SK-N-SH treated with all-trans-retinoic acid at 6 μM for 48 hours (cell line): Measurements from ENCODE around the gene DNAH8.

ENCODE experiments used
- ATAC-seq: fragments of 200-7000 bp; cut with Tn5 transposase; 3 replicates; pipeline ENCODE4 v1.9.1; 2020; ENCODE audit warnings: mild to moderate bottlenecking, moderate library complexity
- ARNTL ChIP-seq: fragments of 450-650 bp; formaldehyde crosslinking; IDR thresholded peaks from 2 replicates; pipeline ENCODE4 v1.5.0; 2020; ENCODE audit warnings: low read depth, mild to moderate bottlenecking, moderate library complexity, borderline replicate concordance
- BACH2 ChIP-seq: fragments of 250-450 bp; sonication (Bioruptor Pico); IDR thresholded peaks from 2 replicates; pipeline ENCODE4 v1.9.0; 2021; ENCODE audit warnings: mild to moderate bottlenecking, borderline replicate concordance
- CREB5 ChIP-seq: fragments of 250-450 bp; sonication (Bioruptor Pico); IDR thresholded peaks from 2 replicates; pipeline ENCODE4 v1.5.1; 2020; ENCODE audit warnings: low read depth, mild to moderate bottlenecking, moderate library complexity
- CSDC2 ChIP-seq: fragments of 250-450 bp; sonication (Bioruptor Pico); IDR thresholded peaks from 2 replicates; pipeline ENCODE4 v1.5.0; 2020; ENCODE audit warnings: mild to moderate bottlenecking, moderate library complexity
- CSRNP3 ChIP-seq: fragments of 250-450 bp; sonication (Bioruptor Pico); IDR thresholded peaks from 2 replicates; pipeline ENCODE4 v1.5.1; 2021; ENCODE audit warnings: mild to moderate bottlenecking, moderate library complexity
- ESRRG ChIP-seq: fragments of 250-450 bp; sonication (Bioruptor Pico); IDR thresholded peaks from 2 replicates; pipeline ENCODE4 v1.6.1; 2021; ENCODE audit warnings: mild to moderate bottlenecking
- GLIS3 ChIP-seq: fragments of 250-450 bp; sonication (Bioruptor Pico); IDR thresholded peaks from 2 replicates; pipeline ENCODE4 v1.5.0; 2020; ENCODE audit warnings: mild to moderate bottlenecking, moderate library complexity
- ISL1 ChIP-seq: fragments of 250-450 bp; sonication (Bioruptor Pico); IDR thresholded peaks from 2 replicates; pipeline ENCODE4 v2.1.2; 2022; ENCODE audit warnings: mild to moderate bottlenecking, moderate library complexity
- OSR1 ChIP-seq: fragments of 250-450 bp; sonication (Bioruptor Pico); IDR thresholded peaks from 2 replicates; pipeline ENCODE4 v1.8.0; 2022; ENCODE audit warnings: moderate library complexity, mild to moderate bottlenecking, inconsistent platforms
- POU6F1 ChIP-seq: fragments of 250-450 bp; sonication (Bioruptor Pico); IDR thresholded peaks from 2 replicates; pipeline ENCODE4 v1.8.0; 2021; ENCODE audit warnings: low read depth, mild to moderate bottlenecking, moderate library complexity, borderline replicate concordance
- PPARA ChIP-seq: fragments of 250-450 bp; sonication (Bioruptor Pico); IDR thresholded peaks from 2 replicates; pipeline ENCODE4 v1.5.0; 2020; ENCODE audit warnings: mild to moderate bottlenecking, borderline replicate concordance
- RARB ChIP-seq: fragments of 250-450 bp; sonication (Bioruptor Pico); IDR thresholded peaks from 2 replicates; pipeline ENCODE4 v1.8.0; 2021; ENCODE audit warnings: mild to moderate bottlenecking, moderate library complexity
- SNAI2 ChIP-seq: fragments of 250-450 bp; sonication (Bioruptor Pico); IDR thresholded peaks from 2 replicates; pipeline ENCODE4 v1.5.0; 2020; ENCODE audit warnings: mild to moderate bottlenecking, moderate library complexity
- TCF4 ChIP-seq: fragments of 250-450 bp; sonication (Bioruptor Pico); IDR thresholded peaks from 2 replicates; pipeline ENCODE4 v1.8.0; 2021; ENCODE audit warnings: mild to moderate bottlenecking, moderate library complexity, borderline replicate concordance
- TOX ChIP-seq: fragments of 250-450 bp; sonication (Bioruptor Pico); IDR thresholded peaks from 2 replicates; pipeline ENCODE4 v1.8.0; 2021; ENCODE audit warnings: mild to moderate bottlenecking, moderate library complexity, borderline replicate concordance
- TSHZ2 ChIP-seq: fragments of 250-450 bp; sonication (Bioruptor Pico); IDR thresholded peaks from 2 replicates; pipeline ENCODE4 v1.5.0; 2020; ENCODE audit warnings: mild to moderate bottlenecking, moderate library complexity
- ZC3H10 ChIP-seq: fragments of 250-450 bp; sonication (Bioruptor Pico); IDR thresholded peaks from 2 replicates; pipeline ENCODE4 v1.5.1; 2021; ENCODE audit warnings: mild to moderate bottlenecking, moderate library complexity
- ZFP30 ChIP-seq: fragments of 450-650 bp; formaldehyde crosslinking; IDR thresholded peaks from 2 replicates; pipeline ENCODE4 v1.5.0; 2022; ENCODE audit warnings: mild to moderate bottlenecking, moderate library complexity
- ZNF565 ChIP-seq: fragments of 450-650 bp; formaldehyde crosslinking; conservative IDR thresholded peaks from 2 replicates; pipeline ENCODE4 v1.5.0; 2020; ENCODE audit warnings: low read depth, mild to moderate bottlenecking, moderate library complexity
- ZNF70 ChIP-seq: fragments of 450-650 bp; formaldehyde crosslinking; IDR thresholded peaks from 2 replicates; pipeline ENCODE4 v1.5.0; 2020; ENCODE audit warnings: mild to moderate bottlenecking, moderate library complexity
- ZNF8 ChIP-seq: fragments of 450-650 bp; formaldehyde crosslinking; IDR thresholded peaks from 2 replicates; pipeline ENCODE4 v1.5.0; 2020; ENCODE audit warnings: mild to moderate bottlenecking, moderate library complexity

The DNAH8 gene

GRCh38 chr6:38715016-38715689, at the start of gene DNAH8:
DNAH8 (plus strand) TSS chr6:38715311; CDS start chr6:38722810, 7,499 bp downstream.
- no peak for ATAC-seq

GRCh38 chr6:38671885-38672467, 43.1 kb upstream of the DNAH8 start:
- peak; percentile 96 for ATAC-seq
- TF ChIP-seq ZNF565 (CRISPR knock-in tag) (no peak), ARNTL (CRISPR knock-in tag) (no peak), OSR1 (CRISPR knock-in tag) (no peak), CREB5 (no peak), ESRRG (CRISPR knock-in tag) (no peak), PPARA (CRISPR knock-in tag) (no peak), ZNF70 (CRISPR knock-in tag) (no peak), ZFP30 (CRISPR knock-in tag) (no peak), RARB (CRISPR knock-in tag) (no peak), POU6F1 (CRISPR knock-in tag) (no peak), TSHZ2 (CRISPR knock-in tag) (no peak), ZNF8 (CRISPR knock-in tag) (no peak), GLIS3 (CRISPR knock-in tag) (no peak), CSDC2 (CRISPR knock-in tag) (no peak), TCF4 (no peak), BACH2 (no peak)

More at GRCh38 chr6:38715016-38715689, at the start of gene DNAH8:
- no peak for TF ChIP-seq OSR1 (CRISPR knock-in tag)
- no peak for TF ChIP-seq PPARA (CRISPR knock-in tag)
- TF ChIP-seq TOX (CRISPR knock-in tag), result no peak
- TF ChIP-seq ISL1 (CRISPR knock-in tag), result no peak
- no peak for TF ChIP-seq TCF4
- no peak for TF ChIP-seq SNAI2
- no peak for TF ChIP-seq RARB (CRISPR knock-in tag)
- no peak for TF ChIP-seq ZC3H10 (CRISPR knock-in tag)
- TF ChIP-seq BACH2, result no peak
- no peak for TF ChIP-seq ZNF565 (CRISPR knock-in tag)
- TF ChIP-seq POU6F1 (CRISPR knock-in tag), result no peak
- TF ChIP-seq ARNTL (CRISPR knock-in tag), result no peak
- no peak for TF ChIP-seq ZNF8 (CRISPR knock-in tag)
- no peak for TF ChIP-seq ZFP30 (CRISPR knock-in tag)
- no peak for TF ChIP-seq CREB5
- no peak for TF ChIP-seq CSRNP3 (CRISPR knock-in tag)
